H9 (cell line): ENCODE results near the gene HAUS6. TPM values are rescaled to one million over a fixed set of nuclear protein-coding genes. Genes with fewer than 3 reads are reported as not detected.

Source experiments
- DNase-seq: peaks from one replicate; pipeline ENCODE4 v3.0.0-alpha.2; 2017
- H2AFZ ChIP-seq: one replicate; pipeline ENCODE4 v1.6.1; 2013; ENCODE audit warnings: mild to moderate bottlenecking, low read length, control low read depth, moderate library complexity
- H2AK5ac ChIP-seq: 2 replicates; pipeline ENCODE4 v1.6.1; 2013; ENCODE audit warnings: low read length, control low read depth, mixed read lengths; ENCODE audit not compliant: insufficient read length
- H2BK120ac ChIP-seq: one replicate; pipeline ENCODE4 v1.6.1; 2013; ENCODE audit warnings: low read depth, mild to moderate bottlenecking, low read length, control low read depth, inconsistent platforms; ENCODE audit not compliant: poor library complexity, severe bottlenecking
- H2BK12ac ChIP-seq: 2 replicates; pipeline ENCODE4 v1.6.1; 2013; ENCODE audit warnings: low read length, control low read depth, mixed read lengths, low read depth; ENCODE audit not compliant: insufficient read length
- H2BK15ac ChIP-seq: 2 replicates; pipeline ENCODE4 v1.6.1; 2013; ENCODE audit warnings: low read depth, low read length, control low read depth
- H2BK20ac ChIP-seq: one replicate; pipeline ENCODE4 v1.6.1; 2013; ENCODE audit warnings: low read depth, mild to moderate bottlenecking, low read length, control low read depth, inconsistent platforms; ENCODE audit not compliant: poor library complexity, severe bottlenecking
- H2BK5ac ChIP-seq: 2 replicates; pipeline ENCODE4 v1.6.1; 2013; ENCODE audit warnings: low read length, control low read depth, mixed read lengths; ENCODE audit not compliant: insufficient read length
- H3K14ac ChIP-seq: 2 replicates; pipeline ENCODE4 v1.6.1; 2013; ENCODE audit warnings: low read length, control low read depth; ENCODE audit not compliant: insufficient read depth
- H3K18ac ChIP-seq: 2 replicates; pipeline ENCODE4 v1.6.1; 2013; ENCODE audit warnings: low read depth, mild to moderate bottlenecking, mixed read lengths, low read length, control low read depth; ENCODE audit not compliant: insufficient read length
- H3K23ac ChIP-seq: 2 replicates; pipeline ENCODE4 v1.6.1; 2013; ENCODE audit warnings: low read length, control low read depth, mixed read lengths, low read depth; ENCODE audit not compliant: insufficient read length
- H3K23me2 ChIP-seq: 2 replicates; pipeline ENCODE4 v1.6.1; 2013; ENCODE audit warnings: low read depth, mild to moderate bottlenecking, mixed read lengths, low read length, control low read depth; ENCODE audit not compliant: insufficient read length, poor library complexity, severe bottlenecking
- H3K27ac ChIP-seq: 2 replicates; pipeline ENCODE4 v1.5.1; 2013; ENCODE audit warnings: low read length, control low read depth, mixed read lengths, low read depth; ENCODE audit not compliant: insufficient read length
- H3K27me3 ChIP-seq: 2 replicates; pipeline ENCODE4 v1.6.1; 2013; ENCODE audit warnings: low read length, control low read depth, inconsistent platforms; ENCODE audit not compliant: insufficient read depth
- H3K4ac ChIP-seq: 2 replicates; pipeline ENCODE4 v1.6.1; 2013; ENCODE audit warnings: low read depth, mild to moderate bottlenecking, control low read depth, inconsistent platforms, low read length, moderate library complexity
- H3K4me1 ChIP-seq: 2 replicates; pipeline ENCODE4 v1.6.1; 2013; ENCODE audit warnings: low read length, control low read depth, inconsistent platforms; ENCODE audit not compliant: insufficient read depth
- H3K4me2 ChIP-seq: 2 replicates; pipeline ENCODE4 v1.6.1; 2013; ENCODE audit warnings: low read length, control low read depth, mixed read lengths; ENCODE audit not compliant: insufficient read length, insufficient read depth
- H3K56ac ChIP-seq: 2 replicates; pipeline ENCODE4 v1.6.1; 2013; ENCODE audit warnings: low read depth, mild to moderate bottlenecking, mixed read lengths, low read length, control low read depth; ENCODE audit not compliant: insufficient read length
- H3K79me1 ChIP-seq: 2 replicates; pipeline ENCODE4 v1.6.1; 2013; ENCODE audit warnings: low read depth, mild to moderate bottlenecking, moderate library complexity, low read length, control low read depth, inconsistent platforms; ENCODE audit not compliant: insufficient read depth, poor library complexity, severe bottlenecking
- H3K79me2 ChIP-seq: 2 replicates; pipeline ENCODE4 v1.6.1; 2013; ENCODE audit warnings: low read length, control low read depth, inconsistent platforms; ENCODE audit not compliant: insufficient read depth
- H3K9ac ChIP-seq: 2 replicates; pipeline ENCODE4 v1.6.1; 2013; ENCODE audit warnings: low read length, control low read depth, mixed read lengths; ENCODE audit not compliant: insufficient read length; ENCODE audit errors: extremely low read depth
- H3K9me3 ChIP-seq: one replicate; pipeline ENCODE4 v1.6.1; 2013; ENCODE audit warnings: low read depth, low read length, inconsistent platforms; ENCODE audit not compliant: control insufficient read depth
- H3T11ph ChIP-seq: one replicate; pipeline ENCODE4 v1.6.1; 2013; ENCODE audit warnings: mild to moderate bottlenecking, low read length, control low read depth, inconsistent platforms
- H4K20me1 ChIP-seq: one replicate; pipeline ENCODE4 v1.6.1; 2013; ENCODE audit not compliant: control insufficient read depth, insufficient read length, insufficient read depth
- H4K5ac ChIP-seq: 2 replicates; pipeline ENCODE4 v1.6.1; 2013; ENCODE audit warnings: low read depth, mild to moderate bottlenecking, mixed read lengths, low read length, control low read depth; ENCODE audit not compliant: insufficient read length
- H4K8ac ChIP-seq: replicated peaks from 2 replicates; pipeline ENCODE4 v1.6.1; 2013; ENCODE audit warnings: low read length, control low read depth, mixed read lengths, low read depth; ENCODE audit not compliant: insufficient read length
- H4K91ac ChIP-seq: 2 replicates; pipeline ENCODE4 v1.6.1; 2013; ENCODE audit warnings: low read depth, mild to moderate bottlenecking, moderate library complexity, mixed read lengths, low read length, control low read depth; ENCODE audit not compliant: insufficient read length
- H3K27ac Mint-ChIP-seq, 3 experiments: 2 replicates in 2 of 3; 3 replicates in 1 of 3; pipeline ENCODE4 v1.8.0; 2020 to 2021; ENCODE audit warnings: mixed read lengths in 3 of 3, mild to moderate bottlenecking in 1 of 3, moderate library complexity in 1 of 3
- H3K27me3 Mint-ChIP-seq: 2 replicates; pipeline ENCODE4 v1.8.0; 2021; ENCODE audit warnings: low read depth, mild to moderate bottlenecking, moderate library complexity, mixed read lengths
- H3K36me3 Mint-ChIP-seq, 3 experiments: 2 replicates in 2 of 3; 3 replicates in 1 of 3; pipeline ENCODE4 v1.8.0; 2020 to 2021; ENCODE audit warnings: low read depth in 3 of 3, mixed read lengths in 3 of 3; ENCODE audit not compliant: insufficient read depth in 1 of 3
- H3K4me1 Mint-ChIP-seq, 2 experiments: 2 replicates each; pipeline ENCODE4 v1.8.0; 2020; ENCODE audit warnings: mixed read lengths in 2 of 2
- H3K4me3 Mint-ChIP-seq, 2 experiments: 2 replicates in 1 of 2; 3 replicates in 1 of 2; pipeline ENCODE4 v1.8.0; 2020 to 2021; ENCODE audit warnings: mild to moderate bottlenecking in 2 of 2, mixed read lengths in 2 of 2, moderate library complexity in 1 of 2
- H3K9me3 Mint-ChIP-seq, 2 experiments: 2 replicates in 1 of 2; 3 replicates in 1 of 2; pipeline ENCODE4 v1.8.0; 2020; ENCODE audit warnings: mild to moderate bottlenecking in 2 of 2, mixed read lengths in 2 of 2, moderate library complexity in 1 of 2
- CTCF ChIP-seq: fragments of 200-600 bp; sonication (generic); conservative IDR thresholded peaks from 3 replicates; pipeline ENCODE4 v1.8.0; 2021; ENCODE audit warnings: antibody characterized with exemption, mild to moderate bottlenecking
- WGBS: extraction: QIAGEN DNeasy Blood & Tissue Kit; methylation state at CpG from one replicate; pipeline ENCODE4 v1.1.7; 2013; ENCODE audit warnings: missing lambda C conversion rate, low lambda C conversion rate, mixed read lengths; ENCODE audit not compliant: insufficient read length; ENCODE audit errors: extremely low coverage; 5-methylcytosine and 5-hydroxymethylcytosine counted together
- total RNA-seq: library from RNA; stranded (reverse); gene quantifications from 2 replicates; pipeline ENCODE4 v1.2.1, GENCODE V29; 2021

Gene HAUS6
- total RNA-seq, 1 experiment from 2014 or later, result 42.3 TPM

GRCh38 chr9:19116107-19116790, 13.5 kb upstream of the HAUS6 start:
- Histone ChIP-seq H2BK120ac (no peak overlapping the region), H4K8ac (no peak overlapping the region), H2BK15ac (no peak overlapping the region), H4K20me1 (no peaks in the 10 kb centered on the region), H2BK12ac (no peak overlapping the region), H3K79me2 (no peaks in the 10 kb centered on the region), H3K27me3 (no peaks in the 10 kb centered on the region), H3K14ac (no peak overlapping the region), H3K4ac (no peak overlapping the region), H3K9ac (no peak overlapping the region), H3K27ac (no peak overlapping the region), H3T11ph (no peak overlapping the region), H3K9me3 (no peaks in the 10 kb centered on the region), H4K5ac (no peak overlapping the region), H3K56ac (no peak overlapping the region), H3K4me2 (no peak overlapping the region), H2BK20ac (no peak overlapping the region), H3K79me1 (no peaks in the 10 kb centered on the region), H3K23ac (no peak overlapping the region), H4K91ac (no peak overlapping the region), H2AK5ac (no peak overlapping the region), H2BK5ac (no peak overlapping the region), H2AFZ (no peak overlapping the region), H3K4me1 (no peaks in the 10 kb centered on the region; the same call in 1 of the 2 replicates), H3K23me2 (no peaks in the 10 kb centered on the region), H3K18ac (no peak overlapping the region)
- no CpG with 5 or more reads among the region's 10 CpGs for WGBS
- peak overlapping the region in 1 of 2 experiments; percentile 11; a peak in 1 of 5 replicates for H3K4me3 Mint-ChIP-seq
- H3K36me3 Mint-ChIP-seq, result peaks cover 46 to 70% (median 60%) of the 10 kb centered on the region in 3 experiments; a peak in 6 of 7 replicates
- no peaks in the 10 kb centered on the region for H3K27me3 Mint-ChIP-seq
- no peak for DNase-seq
- no peaks in the 10 kb centered on the region for H3K9me3 Mint-ChIP-seq
- peak overlapping the region in 1 of 3 experiments; percentile 90; a peak in 1 of 7 replicates for H3K27ac Mint-ChIP-seq
- peaks cover 13 to 14% of the 10 kb centered on the region in 2 experiments for H3K4me1 Mint-ChIP-seq
- no peak for TF ChIP-seq CTCF
